AG04449 (cell line): ENCODE data around the gene DCDC1.

Source experiments
- CTCF ChIA-PET: fragments of 350-600 bp; formaldehyde crosslinking; extraction: SDS; loops from one replicate; lab custom pipeline; 2021; ENCODE audit warnings: antibody characterized with exemption; lab: Yijun Ruan, JAX
- POLR2A ChIA-PET: fragments of 400-600, 350-600 bp; formaldehyde crosslinking; extraction: SDS; loops from one replicate; lab custom pipeline; 2020; ENCODE audit warnings: antibody characterized with exemption, inconsistent platforms; lab: Yijun Ruan, JAX
- DNase-seq: peaks from one replicate; pipeline ENCODE4 v3.0.0-alpha.2; 2010; ENCODE audit warnings: low read depth, low spot score
- H3K4me3 ChIP-seq: 2 replicates; pipeline ENCODE4 v1.5.1; 2011; ENCODE audit warnings: low read depth, mild to moderate bottlenecking, control low read depth, low read length
- CTCF ChIP-seq: IDR thresholded peaks from one replicate; pipeline ENCODE4 v1.5.1; 2011; ENCODE audit warnings: mild to moderate bottlenecking, moderate library complexity, low read length, control low read depth, inconsistent platforms; ENCODE audit not compliant: insufficient read depth; ENCODE audit errors: missing control alignments

The DCDC1 gene

GRCh38 chr11:31351168-31351567 is 18.4 kb downstream of the DCDC1 start:
- TF ChIP-seq CTCF: no peak
- DNase-seq: no peak
- ChIA-PET POLR2A (no interaction called here), CTCF (interaction anchor here (4.2 kb wide), 1 partner anchor 11 kb away, joined by 20 read pairs; no protein-coding TSS in a partner anchor)
- no peak overlapping the region for H3K4me3 ChIP-seq

GRCh38 chr11:31340903-31341572 is 28.5 kb downstream of the DCDC1 start:
- no peak for DNase-seq
- peak; percentile 51 for TF ChIP-seq CTCF
- POLR2A ChIA-PET: no interaction called here
- CTCF ChIA-PET: interaction anchor here (0.9 to 3.7 kb wide), 9 partner anchors 9 to 957 kb away, joined by 3 to 20 read pairs (median 4); partner anchors contain the start of genes DCDC1 and DNAJC24
- H3K4me3 ChIP-seq: no peak overlapping the region

GRCh38 chr11:31337806-31338205 is 31.7 kb downstream of the DCDC1 start:
- DNase-seq: no peak
- no peak overlapping the region for H3K4me3 ChIP-seq
- ChIA-PET POLR2A (no interaction called here), CTCF (interaction anchor here (1.3 kb wide), 1 partner anchor 838 kb away, joined by 5 read pairs; no protein-coding TSS in a partner anchor)
- no peak for TF ChIP-seq CTCF

- H3K4me3 ChIP-seq: no peak overlapping the region
- no peak for DNase-seq
- POLR2A ChIA-PET: no interaction called here
- no peak for TF ChIP-seq CTCF
- CTCF ChIA-PET: no interaction called here
Measured at GRCh38 chr11:31328697-31329096, 40.8 kb downstream of the DCDC1 start.

GRCh38 chr11:31327417-31327816 is 42.1 kb downstream of the DCDC1 start:
- CTCF ChIA-PET: no interaction called here
- no peak overlapping the region for H3K4me3 ChIP-seq
- TF ChIP-seq CTCF: no peak
- POLR2A ChIA-PET: no interaction called here
- no peak for DNase-seq

GRCh38 chr11:31326470-31327148 is 42.9 kb downstream of the DCDC1 start:
- no peak for DNase-seq
- no peak for TF ChIP-seq CTCF
- ChIA-PET POLR2A (no interaction called here), CTCF (interaction anchor here (0.6 kb wide), 1 partner anchor 725 kb away, joined by 4 read pairs; no protein-coding TSS in a partner anchor)
- H3K4me3 ChIP-seq: no peak overlapping the region
